DND-41 (cell line): ENCODE results near the gene CELSR3.

Experiments
- CTCF ChIP-seq: IDR thresholded peaks from 2 replicates; pipeline ENCODE4 v1.5.1; 2012; ENCODE audit warnings: borderline replicate concordance, low read length, moderate library complexity, mild to moderate bottlenecking; ENCODE audit not compliant: poor library complexity, severe bottlenecking; ENCODE audit errors: extremely low read depth
- EZH2 ChIP-seq: IDR thresholded peaks from 3 replicates; pipeline ENCODE4 v1.6.1; 2012; ENCODE audit warnings: borderline replicate concordance, low read depth, mild to moderate bottlenecking, moderate library complexity, low read length, inconsistent platforms; ENCODE audit not compliant: severe bottlenecking

- TF ChIP-seq CTCF (no peak), EZH2 (no peak)
Observed at GRCh38 chr3:48682786-48683185, 20.1 kb upstream of the CELSR3 start.
